ENCODE results near the gene CCR6. TPM values are rescaled to one million over a fixed set of nuclear protein-coding genes. Genes with fewer than 3 reads are reported as not detected.

CCR6 gene
- total and polyA plus RNA-seq, 2 of the 13 experiments (the other 11 are each of a cell fraction or from before 2014, with no cell fraction given) = 4.5 to 8.7 TPM

GRCh38 chr6:167140589-167141474, 17.9 kb downstream of the CCR6 start (continued):
- TF ChIP-seq ZBTB34 (CRISPR knock-in tag; IDR thresholded peaks at IDR 0.05) = no peak
- no peak for TF ChIP-seq ZNF547 (CRISPR knock-in tag; IDR thresholded peaks at IDR 0.05)
- TF ChIP-seq ZNF777 (CRISPR knock-in tag; IDR thresholded peaks at IDR 0.05) = no peak
- TF ChIP-seq PCBP1 (IDR thresholded peaks at IDR 0.05; ENCODE audit: borderline replicate concordance, low read depth, low read length) = no peak
- no peak for TF ChIP-seq BHLHE40 (IDR thresholded peaks at IDR 0.05; ENCODE audit: low read length)
- TF ChIP-seq ZNF496 (CRISPR knock-in tag; IDR thresholded peaks at IDR 0.05; ENCODE audit: insufficient replicate concordance) = no peak
- TF ChIP-seq HMG20B (CRISPR knock-in tag; conservative IDR thresholded peaks at IDR 0.05) = peak; percentile 84
- TF ChIP-seq CENPT (CRISPR knock-in tag; IDR thresholded peaks at IDR 0.05; ENCODE audit: low read depth) = no peak
- no peak for TF ChIP-seq NPAS2 (CRISPR knock-in tag; IDR thresholded peaks at IDR 0.05; ENCODE audit: borderline replicate concordance)
- TF ChIP-seq ZBTB21 (CRISPR knock-in tag; IDR thresholded peaks at IDR 0.05) = no peak; the same call in 1 of the 2 replicates
- peak; percentile 68; the same call in 1 of the 2 replicates for TF ChIP-seq RXRB (CRISPR knock-in tag; IDR thresholded peaks at IDR 0.05; ENCODE audit: borderline replicate concordance)
- TF ChIP-seq ZNF207 (IDR thresholded peaks at IDR 0.05; ENCODE audit: borderline replicate concordance) = no peak
- TF ChIP-seq ZIK1 (CRISPR knock-in tag; IDR thresholded peaks at IDR 0.05; ENCODE audit: borderline replicate concordance, low read depth) = no peak
- no peak for TF ChIP-seq KMT2B (CRISPR knock-in tag; IDR thresholded peaks at IDR 0.05)
- no peak for TF ChIP-seq POLR2AphosphoS2 (IDR thresholded peaks at IDR 0.05; ENCODE audit: low read depth, low read length)
- TF ChIP-seq MYNN (CRISPR knock-in tag; IDR thresholded peaks at IDR 0.05; ENCODE audit: low read depth) = no peak
- TF ChIP-seq ZNF260 (CRISPR knock-in tag; IDR thresholded peaks at IDR 0.05; ENCODE audit: borderline replicate concordance, low read depth) = no peak
- peak; percentile 19; the same call in 1 of the 2 replicates for TF ChIP-seq ZFY (CRISPR knock-in tag; IDR thresholded peaks at IDR 0.05)
- no peak for TF ChIP-seq GRHL1 (CRISPR knock-in tag; conservative IDR thresholded peaks at IDR 0.05)
- TF ChIP-seq GATAD2A (CRISPR knock-in tag; IDR thresholded peaks at IDR 0.05) = peak; percentile 83
- TF ChIP-seq ZZZ3 (CRISPR knock-in tag; IDR thresholded peaks at IDR 0.05; ENCODE audit: borderline replicate concordance) = no peak
- TF ChIP-seq MED8 (CRISPR knock-in tag; IDR thresholded peaks at IDR 0.05; ENCODE audit: insufficient replicate concordance) = no peak
- TF ChIP-seq ZNF644 (CRISPR knock-in tag; IDR thresholded peaks at IDR 0.05; ENCODE audit: low read depth) = no peak; the same call in 1 of the 2 replicates
- no peak for TF ChIP-seq ZNF414 (CRISPR knock-in tag; IDR thresholded peaks at IDR 0.05)
- TF ChIP-seq FOXK2 (IDR thresholded peaks at IDR 0.05) = peak; percentile 58; the same call in 1 of the 2 replicates
- TF ChIP-seq PLSCR1 (CRISPR knock-in tag; IDR thresholded peaks at IDR 0.05; ENCODE audit: borderline replicate concordance) = no peak

Data from HepG2 (cell line).